HepG2 (cell line): ENCODE results near the gene ZBTB22. TPM values are rescaled to one million over a fixed set of nuclear protein-coding genes. Genes with fewer than 3 reads are reported as not detected.
A peak's percentile ranks its signal among the peaks of the same experiment; 100 is the strongest.

Source experiments
- ATAC-seq: fragments of 200-7000 bp; cut with Tn5 transposase; 3 replicates; pipeline ENCODE4 v1.9.1; 2020; ENCODE audit warnings: mild to moderate bottlenecking, moderate library complexity
- BruUV-seq: library from RNA; stranded (reverse); fragments of 400-500 nt; replicated peaks from 2 replicates; lab custom pipeline; 2021; lab: Mats Ljungman, UMichigan
- CTCF ChIA-PET: fragments of 300-600 bp; formaldehyde crosslinking; extraction: SDS; loops from one replicate; lab custom pipeline; 2021; ENCODE audit warnings: low total read pairs, inconsistent platforms, low intra/inter-chr PET ratio; lab: Yijun Ruan, JAX
- POLR2A ChIA-PET: fragments of 350-600 bp; sonication (Branson Sonifier 250); formaldehyde crosslinking; loops from one replicate; lab custom pipeline; 2020; ENCODE audit warnings: antibody characterized with exemption, inconsistent platforms; lab: Yijun Ruan, JAX
- DNase-seq: peaks from one replicate; pipeline ENCODE4 v3.0.0-alpha.2; 2015; ENCODE audit warnings: low spot score
- FAIRE-seq: peaks from 3 replicates; lab custom pipeline; 2011; peaks lifted over from hg19 to GRCh38; lab: Jason Lieb, UNC
- H2AFZ ChIP-seq: one replicate; pipeline ENCODE4 v1.6.1; 2011; ENCODE audit warnings: low read length, inconsistent platforms
- H3K27ac ChIP-seq: fragments of 300-600 bp; 3 replicates; pipeline ENCODE4 v1.8.0; 2011; ENCODE audit warnings: mixed run types, mild to moderate bottlenecking, mixed read lengths, low read length, inconsistent platforms; ENCODE audit not compliant: insufficient read depth; ENCODE audit errors: extremely low read length
- H3K27me3 ChIP-seq, 2 experiments: fragments of 200-600 bp in 1 of 2; 2 replicates in 1 of 2; 3 replicates in 1 of 2; pipeline versions ENCODE4 v1.6.0 to v1.8.0; 2011; ENCODE audit warnings: low read length in 2 of 2, mild to moderate bottlenecking in 2 of 2, moderate library complexity in 2 of 2, inconsistent platforms in 1 of 2; ENCODE audit not compliant: insufficient read depth in 2 of 2, control insufficient read depth in 1 of 2
- H3K36me3 ChIP-seq, 2 experiments: fragments of 200-600 bp in 1 of 2; replicated peaks in 1 of 2; 2 replicates in 1 of 2; 3 replicates in 1 of 2; pipeline versions ENCODE4 v1.5.1 to v1.8.0; 2011; ENCODE audit warnings: low read length in 2 of 2, inconsistent platforms in 1 of 2; ENCODE audit not compliant: insufficient read depth in 2 of 2, control insufficient read depth in 1 of 2
- H3K4me1 ChIP-seq: 2 replicates; pipeline ENCODE4 v1.5.1; 2012; ENCODE audit warnings: low read length, inconsistent platforms; ENCODE audit not compliant: insufficient read depth
- H3K4me2 ChIP-seq: 2 replicates; pipeline ENCODE4 v1.6.0; 2011; ENCODE audit warnings: low read depth, low read length, inconsistent platforms
- H3K4me3 ChIP-seq, 3 experiments: fragments of 200-600 bp in 1 of 3; sonication (generic), shearing (Covaris generic) in 1 of 3; replicated peaks in 1 of 3; 2 replicates each; pipeline ENCODE4 v1.5.1; 2011 to 2016; ENCODE audit warnings: low read length in 3 of 3, inconsistent platforms in 2 of 3, low read depth in 2 of 3, mild to moderate bottlenecking in 2 of 3, control low read depth in 1 of 3, mixed read lengths in 1 of 3; ENCODE audit not compliant: insufficient read depth in 1 of 3
- H3K79me2 ChIP-seq: one replicate; pipeline ENCODE4 v1.6.1; 2011; ENCODE audit warnings: low read length, inconsistent platforms; ENCODE audit not compliant: insufficient read depth
- H3K9ac ChIP-seq: 2 replicates; pipeline ENCODE4 v1.6.0; 2011; ENCODE audit warnings: mild to moderate bottlenecking, low read depth, low read length, inconsistent platforms; ENCODE audit not compliant: insufficient read depth
- H3K9me3 ChIP-seq: 2 replicates; pipeline ENCODE4 v1.5.1; 2012; ENCODE audit warnings: mild to moderate bottlenecking, low read length
- H4K20me1 ChIP-seq: 2 replicates; pipeline ENCODE4 v1.6.0; 2011; ENCODE audit warnings: inconsistent platforms, mild to moderate bottlenecking, low read length, moderate library complexity; ENCODE audit not compliant: insufficient read depth
- ATF7 ChIP-seq, 2 experiments: fragments of 450-650 bp in 1 of 2; sonication (generic) in 1 of 2; formaldehyde crosslinking in 1 of 2; IDR thresholded peaks; 2 replicates each; pipeline versions ENCODE4 v1.4.0 to v1.6.1; 2016 to 2020; ENCODE audit warnings: antibody characterized with exemption in 1 of 2, mild to moderate bottlenecking in 1 of 2, missing genetic modification reagents in 1 of 2
- CREB1 ChIP-seq, 2 experiments: fragments of 450-650 bp in 1 of 2; IDR thresholded peaks; 2 replicates each; pipeline ENCODE4 v1.6.1; 2016 to 2017; ENCODE audit warnings: control low read depth in 1 of 2, mild to moderate bottlenecking in 1 of 2, missing compliant biosample characterization in 1 of 2, missing genetic modification characterization in 1 of 2
- DMAP1 ChIP-seq: IDR thresholded peaks from 2 replicates; pipeline ENCODE4 v1.6.1; 2016
- DRAP1 ChIP-seq: IDR thresholded peaks from 2 replicates; pipeline ENCODE4 v1.6.1; 2016; ENCODE audit warnings: missing genetic modification reagents, missing compliant biosample characterization
- EZH2 ChIP-seq: conservative IDR thresholded peaks from 2 replicates; pipeline ENCODE4 v1.6.1; 2012; ENCODE audit warnings: mild to moderate bottlenecking, low read depth, low read length, moderate library complexity
- IRX3 ChIP-seq: sonication (generic); formaldehyde crosslinking; IDR thresholded peaks from 2 replicates; pipeline ENCODE4 v1.8.1; 2023; ENCODE audit warnings: mild to moderate bottlenecking, low read depth, missing genetic modification reagents, borderline replicate concordance
- NFAT5 ChIP-seq: sonication (generic); formaldehyde crosslinking; IDR thresholded peaks from 2 replicates; pipeline ENCODE4 v1.4.0; 2020; ENCODE audit warnings: missing genetic modification reagents
- NFYB ChIP-seq: sonication (generic); formaldehyde crosslinking; IDR thresholded peaks from 2 replicates; pipeline ENCODE4 v1.4.0; 2020; ENCODE audit warnings: missing genetic modification reagents
- RARG ChIP-seq: sonication (generic); formaldehyde crosslinking; IDR thresholded peaks from 2 replicates; pipeline ENCODE4 v1.4.0; 2020; ENCODE audit warnings: low read depth, mild to moderate bottlenecking, missing genetic modification reagents
- UBTF ChIP-seq: sonication (generic); formaldehyde crosslinking; IDR thresholded peaks from 2 replicates; pipeline ENCODE4 v1.4.0; 2020; ENCODE audit warnings: mild to moderate bottlenecking, missing genetic modification reagents
- ZNF10 ChIP-seq: sonication (generic); formaldehyde crosslinking; IDR thresholded peaks from 2 replicates; pipeline ENCODE4 v1.4.0; 2020; ENCODE audit warnings: mild to moderate bottlenecking, low read depth, missing genetic modification reagents, borderline replicate concordance
- WGBS: methylation state at CpG from one replicate; pipeline ENCODE4 v1.1.6; 2017; ENCODE audit warnings: low lambda C conversion rate; 5-methylcytosine and 5-hydroxymethylcytosine counted together
- in situ Hi-C: cut with HindIII; loops from 2 replicates; pipeline ENCODE4 v1.10.0; 2017; ENCODE audit warnings: low pct_unique_long_range_greater_than_20kb; ENCODE audit not compliant: extremely low pct_ligation_motif_present
- intact Hi-C: fragments of 100-400 bp; cut with micrococcal nuclease; formaldehyde crosslinking; loops from one replicate; pipeline ENCODE4 v1.10.0; 2022; ENCODE audit not compliant: unreplicated experiment
- polyA plus RNA-seq, 8 experiments: library from polyadenylated mRNA; depleted of rRNA in 3 of 8; stranded (reverse) in 7 of 8; unstranded in 1 of 8; fragments of >200 nt; fragmentation: Illumina TruSeq in 4 of 8; extraction: Trizol in 4 of 8; gene quantifications; 2 replicates each; pipeline versions ENCODE4 v1.2.1 to v1.2.3, GENCODE V29; 2011 to 2016; ENCODE audit warnings: low read depth in 4 of 8, missing spikeins in 1 of 8, mixed read lengths in 1 of 8; ENCODE audit not compliant: insufficient read depth in 1 of 8
- total RNA-seq, 5 experiments: library from RNA; depleted of rRNA; stranded (reverse); fragments of >200 nt; fragmentation: Illumina TruSeq; extraction: Trizol; gene quantifications; 2 replicates each; pipeline ENCODE4 v1.2.3, GENCODE V29; 2016; ENCODE audit warnings: low read depth in 1 of 5

Gene ZBTB22
- total and polyA plus RNA-seq, 2 of the 13 experiments (the other 11 are each of a cell fraction or from before 2014, with no cell fraction given), result 8.0 to 10.6 TPM

GRCh38 chr6:33367009-33367714, 49.6 kb upstream of the ZBTB22 start:
- Histone ChIP-seq H3K9ac (no peak overlapping the region), H3K4me2 (no peak overlapping the region), H3K79me2 (no peaks in the 10 kb centered on the region), H3K9me3 (no peaks in the 10 kb centered on the region), H3K4me3 (no peak overlapping the region), H3K27ac (no peak overlapping the region), H3K4me1 (0 out of 2 replicates have a peak, but pooled peaks cover 8% of the 10 kb centered on the region), H3K36me3 (no peaks in the 10 kb centered on the region)
- CTCF ChIA-PET, result no interaction called here
- in situ Hi-C loops, result no loop called here
- no TSS peak for BruUV-seq
- ATAC-seq, result no peak
- no peak for TF ChIP-seq NFAT5 (CRISPR knock-in tag)
- peak; percentile 87 for TF ChIP-seq ATF7 (IDR thresholded peaks at IDR 0.05)
- TF ChIP-seq ATF7 (CRISPR knock-in tag; IDR thresholded peaks at IDR 0.05), result no peak
- TF ChIP-seq RARG, result no peak
- no peak for TF ChIP-seq NFYB
- no peak for TF ChIP-seq DRAP1
- no peak for TF ChIP-seq DMAP1 (CRISPR knock-in tag)
- TF ChIP-seq IRX3 (CRISPR knock-in tag), result no peak
- TF ChIP-seq UBTF (CRISPR knock-in tag), result no peak
- TF ChIP-seq CREB1 (IDR thresholded peaks at IDR 0.05), result peak; percentile 94
- TF ChIP-seq CREB1 (CRISPR knock-in tag; IDR thresholded peaks at IDR 0.05), result no peak
- TF ChIP-seq ZNF10 (CRISPR knock-in tag), result no peak
- no peak for TF ChIP-seq EZH2
- TF ChIP-seq, all 625 proteins: peak for 2
- no peak for DNase-seq
- WGBS, result 51% methylated on average over 8 of the region's 8 CpGs
- Histone ChIP-seq H4K20me1 (no peaks in the 10 kb centered on the region), H2AFZ (no peak overlapping the region), H3K27me3 (no peaks in the 10 kb centered on the region)
- intact Hi-C loops, result no loop called here
- POLR2A ChIA-PET, result interaction anchor here (1.6 kb wide), 1 partner anchor 51 kb away, joined by 4 read pairs; the partner anchor contains the start of gene CUTA
- FAIRE-seq, result no peak
